Hematopoietic multipotent progenitor cell treated with erythropoietin and hydrocortisone succinate and interleukin-3 and kit ligand, for 15 days (in vitro differentiated cells): ENCODE results near the gene CPA5.
"Not testable (repeated sequence)": the region's sequence is repeated elsewhere in the genome, so short reads cannot be mapped to it uniquely, and the experiment has no call there.

Source experiments
- DNase-seq: peaks from one replicate; pipeline ENCODE4 v3.0.0-alpha.2; 2015; ENCODE audit warnings: low spot score

CPA5 gene, protein sequence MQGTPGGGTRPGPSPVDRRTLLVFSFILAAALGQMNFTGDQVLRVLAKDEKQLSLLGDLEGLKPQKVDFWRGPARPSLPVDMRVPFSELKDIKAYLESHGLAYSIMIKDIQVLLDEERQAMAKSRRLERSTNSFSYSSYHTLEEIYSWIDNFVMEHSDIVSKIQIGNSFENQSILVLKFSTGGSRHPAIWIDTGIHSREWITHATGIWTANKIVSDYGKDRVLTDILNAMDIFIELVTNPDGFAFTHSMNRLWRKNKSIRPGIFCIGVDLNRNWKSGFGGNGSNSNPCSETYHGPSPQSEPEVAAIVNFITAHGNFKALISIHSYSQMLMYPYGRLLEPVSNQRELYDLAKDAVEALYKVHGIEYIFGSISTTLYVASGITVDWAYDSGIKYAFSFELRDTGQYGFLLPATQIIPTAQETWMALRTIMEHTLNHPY

DNA sequence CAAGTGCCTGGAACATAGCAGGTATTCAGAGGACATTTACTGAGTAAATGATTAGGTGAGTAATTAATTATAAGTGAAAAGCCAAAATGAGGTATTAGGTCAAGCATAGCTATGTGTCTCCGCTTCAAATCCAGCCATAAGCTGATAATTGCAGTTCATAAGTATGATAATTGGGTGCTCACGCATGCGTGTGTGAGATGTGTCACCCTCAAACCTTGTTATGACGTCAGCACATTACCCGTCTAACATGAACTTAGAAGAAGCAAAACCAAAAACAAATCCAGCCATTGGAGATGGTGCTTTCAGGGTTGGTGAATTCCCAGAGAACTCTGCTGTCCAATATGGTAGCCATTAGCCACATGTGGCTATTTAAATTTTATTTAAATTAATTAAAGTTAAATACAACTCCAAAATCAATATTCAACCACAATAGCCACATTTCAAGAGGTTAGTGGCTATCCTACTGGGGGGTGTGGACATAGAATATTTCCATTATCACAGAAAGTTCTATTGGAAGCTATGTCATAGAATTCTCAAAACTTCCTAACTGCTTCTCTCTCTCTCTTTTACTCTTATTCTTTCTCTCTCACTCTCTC, at the start of gene CPA5:
TSS of gene CPA5 (plus strand) at position 546 of the 596 bp plus-strand sequence. CDS start 1,670 bp downstream, outside the sequence.
- no peak for DNase-seq

DNA sequence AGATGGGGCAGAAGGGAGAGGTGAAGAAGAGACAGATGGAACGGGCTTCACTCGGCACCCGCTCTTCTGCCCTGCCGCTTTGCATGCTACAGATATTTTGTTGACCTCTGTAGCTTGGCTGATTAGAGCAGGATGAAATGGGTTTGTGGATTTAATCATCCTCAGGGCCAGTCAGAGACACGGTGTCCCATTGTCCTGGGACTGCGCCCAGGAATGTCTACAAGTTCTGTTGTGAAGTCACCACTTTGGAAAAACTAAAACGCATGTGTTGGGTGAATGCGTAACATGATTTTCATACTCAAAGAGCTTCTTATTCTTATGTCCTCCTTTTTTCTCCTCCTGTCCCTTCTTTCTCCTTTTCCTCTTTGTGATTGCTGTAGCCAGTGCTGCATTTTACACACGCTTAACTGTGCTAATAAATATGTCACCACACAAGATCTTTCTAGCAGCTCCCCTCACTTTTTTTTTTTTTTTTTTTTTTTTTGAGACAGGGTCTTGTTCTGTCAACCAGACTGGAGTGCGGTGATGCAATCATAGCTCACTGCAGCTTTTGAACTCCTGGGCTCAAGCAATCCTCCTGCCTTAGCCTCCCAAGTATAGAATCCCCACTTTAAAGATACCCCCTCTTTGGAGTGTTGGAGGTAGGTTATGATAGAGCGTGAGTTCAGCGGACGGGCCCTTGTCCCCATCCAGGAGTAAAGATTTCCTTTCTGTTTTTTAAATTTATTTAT, 48.2 kb upstream of the CPA5 start:
- no peak for DNase-seq

GRCh38 chr7:130297628-130298543, 46.7 kb upstream of the CPA5 start:
- no peak for DNase-seq

GRCh38 chr7:130298544-130299326, 45.9 kb upstream of the CPA5 start:
- no peak for DNase-seq

GRCh38 chr7:130299866-130300265, 44.8 kb upstream of the CPA5 start:
- no peak for DNase-seq

- no peak for DNase-seq
Observed at GRCh38 chr7:130301501-130302020, 43.1 kb upstream of the CPA5 start.

- no peak for DNase-seq
Observed at GRCh38 chr7:130302649-130303048, 42.0 kb upstream of the CPA5 start.

- DNase-seq = no peak
Observed at GRCh38 chr7:130303127-130303526, 41.5 kb upstream of the CPA5 start.

DNA sequence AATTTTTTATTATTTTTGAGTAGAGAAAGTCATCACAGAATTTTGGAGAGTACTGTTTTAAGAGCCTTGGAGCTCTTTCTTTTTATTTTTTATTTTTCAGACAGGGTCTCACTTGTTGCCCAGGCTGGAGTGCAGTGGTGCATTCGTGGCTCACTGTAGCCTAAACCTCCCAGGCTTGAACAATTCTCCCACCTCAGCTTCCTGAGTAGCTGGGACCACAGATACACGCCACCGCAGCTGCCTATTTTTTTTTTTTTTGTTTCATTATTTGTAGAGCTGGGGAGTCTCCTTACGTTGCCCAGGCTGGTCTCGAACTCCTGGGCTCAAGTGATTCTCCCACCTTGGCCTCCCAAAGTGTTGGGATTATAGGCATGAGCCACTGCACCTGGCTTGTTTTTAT, 41.1 kb upstream of the CPA5 start:
- DNase-seq = no peak

- DNase-seq = no peak
Observed at GRCh38 chr7:130303982-130304381, 40.6 kb upstream of the CPA5 start.

- no peak for DNase-seq
Observed at GRCh38 chr7:130304878-130305277, 39.7 kb upstream of the CPA5 start.

- no peak for DNase-seq
Observed at GRCh38 chr7:130305433-130306042, 39.1 kb upstream of the CPA5 start.

DNA sequence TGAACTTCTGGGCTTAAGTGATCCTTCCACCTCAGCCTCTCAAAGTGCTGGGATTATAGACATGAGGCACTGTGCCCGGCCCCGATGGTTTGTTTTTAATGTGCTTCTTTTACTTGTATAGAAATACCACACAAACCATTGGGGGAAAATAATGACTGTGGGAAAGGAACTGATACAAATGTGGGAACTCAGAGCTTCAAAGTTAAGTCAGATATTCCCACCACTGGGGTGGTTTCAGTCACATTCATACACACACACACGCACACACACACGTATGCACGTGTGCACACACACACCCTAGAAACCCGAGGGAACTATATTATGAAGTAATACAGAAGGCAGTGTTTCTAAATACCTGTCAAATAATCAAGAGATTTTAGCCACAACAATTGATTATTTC, 34.6 kb upstream of the CPA5 start:
- DNase-seq = no peak

GRCh38 chr7:130314305-130314704, 30.3 kb upstream of the CPA5 start:
- no peak for DNase-seq

GRCh38 chr7:130319541-130319940, 25.1 kb upstream of the CPA5 start:
- DNase-seq = no peak

GRCh38 chr7:130321542-130322229, 22.9 kb upstream of the CPA5 start:
- DNase-seq = not testable (repeated sequence)

DNA sequence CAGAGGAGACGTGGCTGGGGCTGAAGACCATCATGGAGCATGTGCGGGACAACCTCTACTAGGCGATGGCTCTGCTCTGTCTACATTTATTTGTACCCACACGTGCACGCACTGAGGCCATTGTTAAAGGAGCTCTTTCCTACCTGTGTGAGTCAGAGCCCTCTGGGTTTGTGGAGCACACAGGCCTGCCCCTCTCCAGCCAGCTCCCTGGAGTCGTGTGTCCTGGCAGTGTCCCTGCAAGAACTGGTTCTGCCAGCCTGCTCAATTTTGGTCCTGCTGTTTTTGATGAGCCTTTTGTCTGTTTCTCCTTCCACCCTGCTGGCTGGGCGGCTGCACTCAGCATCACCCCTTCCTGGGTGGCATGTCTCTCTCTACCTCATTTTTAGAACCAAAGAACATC, 22.0 kb upstream of the CPA5 start:
- DNase-seq = no peak

DNA sequence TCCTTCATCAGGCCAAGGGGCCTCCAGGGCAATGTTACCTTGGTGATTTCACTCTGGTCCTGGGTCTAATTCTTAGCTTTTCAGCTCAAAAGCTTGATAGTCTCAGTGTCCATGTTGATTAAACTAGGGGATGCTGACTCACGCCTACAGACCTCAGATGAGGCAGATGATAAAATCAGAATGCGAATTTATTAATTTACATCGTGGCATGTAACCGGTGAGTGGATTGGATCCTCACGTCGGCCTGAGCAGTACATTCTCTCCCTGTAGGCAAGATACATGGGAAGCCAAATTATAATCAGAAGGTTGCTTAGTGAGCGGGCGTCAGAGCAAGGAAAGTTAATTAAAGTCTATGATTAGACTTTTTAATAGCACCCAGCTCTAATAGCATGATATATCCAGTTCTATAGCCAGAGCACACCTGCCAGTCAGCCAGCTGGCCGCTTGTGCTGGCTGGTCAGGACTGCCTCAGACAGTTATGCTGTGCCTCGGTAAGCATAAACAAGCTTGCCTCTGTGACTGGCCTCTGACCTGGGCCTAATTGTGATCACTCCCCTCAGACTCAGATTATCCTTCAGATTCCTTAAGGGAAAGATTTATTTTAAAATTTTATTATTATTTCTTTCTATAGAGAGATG, 20.2 kb upstream of the CPA5 start:
- no peak for DNase-seq

- DNase-seq = no peak
Observed at GRCh38 chr7:130329681-130330080, 14.9 kb upstream of the CPA5 start.
